ENCODE measurements around the gene CTNNA3. TPM values are rescaled to one million over a fixed set of nuclear protein-coding genes. Genes with fewer than 3 reads are reported as not detected.

Gene CTNNA3
- total RNA-seq, 4 donors from 2014 or later = 0.04 to 0.19 (median 0.11) TPM

GRCh38 chr10:66828957-66829356, 867.0 kb downstream of the CTNNA3 start:
- whole genome bisulfite sequencing, 2 donors = 88 to 89% methylated on average over 2 of the region's 2 CpGs

DNA sequence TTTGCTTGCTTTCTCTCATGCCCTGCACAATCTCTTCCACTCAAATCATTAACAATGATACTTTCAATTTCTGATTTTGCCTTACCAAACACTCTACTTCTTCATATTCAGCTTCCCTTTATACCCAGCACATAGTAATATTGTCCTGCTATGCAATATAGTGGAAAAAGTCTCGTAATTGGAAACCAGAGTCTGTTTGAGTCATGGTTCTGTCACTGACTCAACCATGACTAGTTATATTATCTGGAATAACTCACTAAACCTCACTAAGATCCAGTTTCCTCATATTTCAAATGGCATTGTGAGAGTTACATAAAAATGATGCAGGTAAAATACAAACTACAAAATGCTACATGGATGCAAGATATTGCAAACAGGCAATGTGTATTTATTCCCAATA, 868.6 kb downstream of the CTNNA3 start:
- H3K4me3 ChIP-seq (ENCODE audit: low read depth, poor library complexity, severe bottlenecking) = no peak overlapping the region
- TF ChIP-seq CTCF (IDR thresholded peaks at IDR 0.05) (no peak), POLR2A (IDR thresholded peaks at IDR 0.05) (no peak)
- intact Hi-C loops (cut with DNase I; ENCODE audit: low total_unique reads) = no loop called here
- 35 to 62% methylated on average over 1 of the region's 1 CpG for WGBS, 2 donors
- DNase-seq (ENCODE audit: low spot score in 2 of 2) = no peak

More at GRCh38 chr10:66828957-66829356, 867.0 kb downstream of the CTNNA3 start:
- H3K4me3 ChIP-seq (ENCODE audit: low read depth, poor library complexity, severe bottlenecking) = no peak overlapping the region
- TF ChIP-seq POLR2A (IDR thresholded peaks at IDR 0.05) = no peak
- no peak for DNase-seq (ENCODE audit: low spot score in 2 of 2)
- intact Hi-C loops (cut with DNase I; ENCODE audit: low total_unique reads) = no loop called here

- intact Hi-C loops (cut with DNase I; ENCODE audit: low total_unique reads) = no loop called here
- 78 to 90% methylated on average over 1 of the region's 1 CpG for WGBS, 2 donors
- no peak overlapping the region for H3K4me3 ChIP-seq (ENCODE audit: low read depth, poor library complexity, severe bottlenecking)
- TF ChIP-seq CTCF (IDR thresholded peaks at IDR 0.05) (no peak), POLR2A (IDR thresholded peaks at IDR 0.05) (no peak)
- no peak for DNase-seq (ENCODE audit: low spot score in 2 of 2)
These were observed 872.7 kb downstream of the CTNNA3 start for GRCh38 chr10:66823301-66823700.

GRCh38 chr10:66822801-66823200, 873.2 kb downstream of the CTNNA3 start:
- TF ChIP-seq CTCF (IDR thresholded peaks at IDR 0.05) (no peak), POLR2A (IDR thresholded peaks at IDR 0.05) (no peak)

GRCh38 chr10:66819691-66820090, 876.3 kb downstream of the CTNNA3 start:
- DNase-seq (ENCODE audit: low spot score in 2 of 2) = no peak

More at GRCh38 chr10:66822801-66823200, 873.2 kb downstream of the CTNNA3 start:
- intact Hi-C loops (cut with DNase I; ENCODE audit: low total_unique reads) = no loop called here
- no peak overlapping the region for H3K4me3 ChIP-seq (ENCODE audit: low read depth, poor library complexity, severe bottlenecking)
- WGBS, 2 donors = 50 to 60% methylated on average over 1 of the region's 1 CpG
- no peak for DNase-seq (ENCODE audit: low spot score in 2 of 2)

DNA sequence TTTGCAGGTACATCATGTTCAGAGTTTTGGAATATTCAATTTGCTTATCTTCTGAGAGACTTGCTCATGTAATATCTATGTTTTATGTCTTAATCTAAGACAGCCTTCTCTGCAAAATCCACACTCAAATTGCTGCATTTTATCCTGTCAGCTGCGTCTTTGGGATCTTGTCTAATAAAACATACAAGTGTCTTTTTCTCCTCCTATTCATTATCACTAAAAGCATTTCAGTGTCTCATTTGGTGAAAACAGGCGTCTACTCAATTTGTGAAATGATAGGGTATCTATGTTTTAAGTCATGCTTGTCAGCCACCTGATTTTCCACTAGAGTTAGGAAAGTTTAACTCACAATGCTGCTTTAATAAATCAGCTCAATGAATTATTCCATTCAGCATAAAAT, 882.9 kb downstream of the CTNNA3 start:
- H3K4me3 ChIP-seq (ENCODE audit: low read depth, poor library complexity, severe bottlenecking) = no peak overlapping the region
- 71 to 75% methylated on average over 2 of the region's 2 CpGs for WGBS, 2 donors
- DNase-seq (ENCODE audit: low spot score in 2 of 2) = no peak
- TF ChIP-seq POLR2A (IDR thresholded peaks at IDR 0.05) (no peak), CTCF (IDR thresholded peaks at IDR 0.05) (no peak)
- intact Hi-C loops (cut with DNase I; ENCODE audit: low total_unique reads) = no loop called here

More at GRCh38 chr10:66819691-66820090, 876.3 kb downstream of the CTNNA3 start:
- TF ChIP-seq CTCF (IDR thresholded peaks at IDR 0.05) (no peak), POLR2A (IDR thresholded peaks at IDR 0.05) (no peak)
- H3K4me3 ChIP-seq (ENCODE audit: low read depth, poor library complexity, severe bottlenecking) = no peak overlapping the region
- intact Hi-C loops (cut with DNase I; ENCODE audit: low total_unique reads) = no loop called here

Data from lower leg skin (tissue), 4 donors.